Neural cell (in vitro differentiated cells): ENCODE data around the gene PRKG1. TPM values are rescaled to one million over a fixed set of nuclear protein-coding genes. Genes with fewer than 3 reads are reported as not detected.

Experiments used
- H2AFZ ChIP-seq: fragments of 200-600, 300-800 bp; sonication (generic), shearing (Covaris generic); 2 replicates; pipeline ENCODE4 v1.6.0; 2014; ENCODE audit warnings: low read depth, mild to moderate bottlenecking, antibody characterized with exemption, low read length, moderate library complexity
- H3F3A ChIP-seq: fragments of 200-600 bp; shearing (Covaris generic); 2 replicates; pipeline ENCODE4 v1.6.1; 2016; ENCODE audit warnings: mild to moderate bottlenecking, moderate library complexity, mixed read lengths, antibody characterized with exemption, low read length; ENCODE audit not compliant: insufficient read depth, poor library complexity, severe bottlenecking
- H3K27ac ChIP-seq: fragments of 200-600, 300-800 bp; sonication (generic), shearing (Covaris generic); 2 replicates; pipeline ENCODE4 v1.5.1; 2014; ENCODE audit warnings: mild to moderate bottlenecking, low read length, moderate library complexity
- H3K27me3 ChIP-seq: fragments of 300-800, 200-600 bp; sonication (generic), shearing (Covaris generic); 2 replicates; pipeline ENCODE4 v1.6.0; 2014; ENCODE audit warnings: mild to moderate bottlenecking, low read depth, low read length, moderate library complexity; ENCODE audit not compliant: insufficient read depth
- H3K36me3 ChIP-seq: fragments of 300-800, 200-600 bp; sonication (generic), shearing (Covaris generic); 2 replicates; pipeline ENCODE4 v1.5.1; 2014; ENCODE audit warnings: mild to moderate bottlenecking, antibody characterized with exemption, low read length, moderate library complexity; ENCODE audit not compliant: insufficient read depth
- H3K4me2 ChIP-seq: fragments of 300-800, 200-600 bp; sonication (generic), shearing (Covaris generic); 2 replicates; pipeline ENCODE4 v1.6.0; 2014; ENCODE audit warnings: mild to moderate bottlenecking, low read length
- H3K4me3 ChIP-seq: fragments of 300-800, 200-600 bp; sonication (generic), shearing (Covaris generic); 2 replicates; pipeline ENCODE4 v1.5.1; 2014; ENCODE audit warnings: mild to moderate bottlenecking, low read length, moderate library complexity
- H3K79me2 ChIP-seq: fragments of 200-600 bp; shearing (Covaris generic); replicated peaks from 2 replicates; pipeline ENCODE4 v1.6.0; 2014; ENCODE audit warnings: mild to moderate bottlenecking, low read length, moderate library complexity; ENCODE audit not compliant: insufficient read depth
- H3K9ac ChIP-seq: fragments of 300-800, 200-600 bp; sonication (generic), shearing (Covaris generic); 2 replicates; pipeline ENCODE4 v1.6.1; 2016; ENCODE audit warnings: mild to moderate bottlenecking, low read length, mixed read lengths
- H3K9me2 ChIP-seq: fragments of 200-600 bp; shearing (Covaris generic); 2 replicates; pipeline ENCODE4 v1.6.1; 2016; ENCODE audit warnings: mild to moderate bottlenecking, low read length, mixed read lengths; ENCODE audit not compliant: insufficient read depth
- H3K9me3 ChIP-seq: fragments of 200-600, 300-800 bp; sonication (generic), shearing (Covaris generic); 2 replicates; pipeline ENCODE4 v1.6.1; 2016; ENCODE audit warnings: mild to moderate bottlenecking, mixed run types, low read length, moderate library complexity, mixed read lengths
- H4K20me1 ChIP-seq: fragments of 200-600 bp; shearing (Covaris generic); 2 replicates; pipeline ENCODE4 v1.6.1; 2016; ENCODE audit warnings: mild to moderate bottlenecking, mixed run types; ENCODE audit not compliant: insufficient read depth
- EP300 ChIP-seq: fragments of 450-650 bp; conservative IDR thresholded peaks from 2 replicates; pipeline ENCODE4 v1.6.1; 2014; ENCODE audit warnings: antibody characterized with exemption, mild to moderate bottlenecking, moderate library complexity; ENCODE audit not compliant: poor library complexity, severe bottlenecking
- EZH2 ChIP-seq: fragments of 200-600, 300-800 bp; shearing (Covaris generic), sonication (generic); IDR thresholded peaks from 2 replicates; pipeline ENCODE4 v1.6.1; 2014; ENCODE audit warnings: antibody characterized with exemption, low read length, borderline replicate concordance, mild to moderate bottlenecking; ENCODE audit not compliant: insufficient read depth, poor library complexity, severe bottlenecking
- MXI1 ChIP-seq: fragments of 450-650 bp; conservative IDR thresholded peaks from 2 replicates; pipeline ENCODE4 v1.6.1; 2014; ENCODE audit warnings: antibody characterized with exemption, mild to moderate bottlenecking; ENCODE audit not compliant: poor library complexity, severe bottlenecking
- POLR2AphosphoS5 ChIP-seq: IDR thresholded peaks from 2 replicates; pipeline ENCODE4 v1.6.1; 2012
- RAD21 ChIP-seq: fragments of 450-650 bp; conservative IDR thresholded peaks from 2 replicates; pipeline ENCODE4 v1.6.1; 2014; ENCODE audit warnings: antibody characterized with exemption, mild to moderate bottlenecking, moderate library complexity
- SMC3 ChIP-seq: fragments of 450-650 bp; conservative IDR thresholded peaks from 2 replicates; pipeline ENCODE4 v1.6.1; 2014; ENCODE audit warnings: antibody characterized with exemption, mild to moderate bottlenecking, moderate library complexity; ENCODE audit not compliant: poor library complexity
- TAF1 ChIP-seq: IDR thresholded peaks from 2 replicates; pipeline ENCODE4 v1.6.1; 2012; ENCODE audit warnings: low read depth
- polyA plus RNA-seq: library from polyadenylated mRNA; depleted of rRNA; stranded (reverse); fragments of >200 nt; gene quantifications from 2 replicates; pipeline ENCODE4 v1.2.3, GENCODE V29; 2014
- TF ChIP-seq, protein P1 (sequence below): fragments of 450-650 bp; IDR thresholded peaks from 2 replicates; pipeline ENCODE4 v1.5.1; 2014; ENCODE audit warnings: antibody characterized with exemption, mild to moderate bottlenecking, moderate library complexity; ENCODE audit not compliant: poor library complexity, severe bottlenecking
- TF ChIP-seq, protein P2 (sequence below): IDR thresholded peaks from 2 replicates; pipeline ENCODE4 v1.6.1; 2012; ENCODE audit warnings: borderline replicate concordance

PRKG1 gene
- polyA plus RNA-seq, 1 donor from 2014 or later: 2.2 TPM

DNA sequence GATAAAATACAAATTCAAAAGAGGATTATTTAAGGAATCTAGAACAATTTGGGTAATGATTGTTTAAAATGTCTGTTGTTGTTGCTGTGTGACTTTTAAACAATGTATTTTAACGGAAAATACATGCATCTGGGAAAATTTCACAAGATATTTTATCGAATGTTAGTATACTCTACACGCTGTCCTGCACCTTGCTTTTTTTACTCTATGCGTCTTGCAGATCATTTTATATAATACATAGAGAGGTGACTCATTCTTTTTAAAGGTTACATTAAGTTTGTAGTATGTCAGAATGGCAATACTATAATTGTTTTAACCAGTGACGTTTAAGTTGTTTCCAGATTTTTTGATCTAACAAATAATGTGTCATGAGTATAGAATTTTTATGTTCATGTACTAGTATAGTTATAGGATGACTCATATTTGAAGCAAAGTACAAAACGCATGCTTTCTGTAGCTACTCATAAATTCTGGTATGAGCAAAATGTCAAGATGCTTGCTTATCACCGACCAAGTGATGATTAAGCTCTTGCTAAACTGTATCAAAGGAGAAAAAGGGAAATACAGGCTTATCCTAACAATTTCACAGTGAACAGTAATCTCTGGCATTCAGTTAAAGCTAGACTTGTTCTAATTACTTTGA, 1244.7 kb downstream of the PRKG1 start:
- Histone ChIP-seq H3K4me2 (no peak overlapping the region), H3K9ac (no peak overlapping the region)
- TF ChIP-seq EZH2: no peak
- no peak for TF ChIP-seq MXI1
- TF ChIP-seq SMC3: no peak
- TF ChIP-seq, protein P1, sequence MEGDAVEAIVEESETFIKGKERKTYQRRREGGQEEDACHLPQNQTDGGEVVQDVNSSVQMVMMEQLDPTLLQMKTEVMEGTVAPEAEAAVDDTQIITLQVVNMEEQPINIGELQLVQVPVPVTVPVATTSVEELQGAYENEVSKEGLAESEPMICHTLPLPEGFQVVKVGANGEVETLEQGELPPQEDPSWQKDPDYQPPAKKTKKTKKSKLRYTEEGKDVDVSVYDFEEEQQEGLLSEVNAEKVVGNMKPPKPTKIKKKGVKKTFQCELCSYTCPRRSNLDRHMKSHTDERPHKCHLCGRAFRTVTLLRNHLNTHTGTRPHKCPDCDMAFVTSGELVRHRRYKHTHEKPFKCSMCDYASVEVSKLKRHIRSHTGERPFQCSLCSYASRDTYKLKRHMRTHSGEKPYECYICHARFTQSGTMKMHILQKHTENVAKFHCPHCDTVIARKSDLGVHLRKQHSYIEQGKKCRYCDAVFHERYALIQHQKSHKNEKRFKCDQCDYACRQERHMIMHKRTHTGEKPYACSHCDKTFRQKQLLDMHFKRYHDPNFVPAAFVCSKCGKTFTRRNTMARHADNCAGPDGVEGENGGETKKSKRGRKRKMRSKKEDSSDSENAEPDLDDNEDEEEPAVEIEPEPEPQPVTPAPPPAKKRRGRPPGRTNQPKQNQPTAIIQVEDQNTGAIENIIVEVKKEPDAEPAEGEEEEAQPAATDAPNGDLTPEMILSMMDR: no peak
- TF ChIP-seq EP300: no peak
- no peak for TF ChIP-seq TAF1
- TF ChIP-seq, protein P2, sequence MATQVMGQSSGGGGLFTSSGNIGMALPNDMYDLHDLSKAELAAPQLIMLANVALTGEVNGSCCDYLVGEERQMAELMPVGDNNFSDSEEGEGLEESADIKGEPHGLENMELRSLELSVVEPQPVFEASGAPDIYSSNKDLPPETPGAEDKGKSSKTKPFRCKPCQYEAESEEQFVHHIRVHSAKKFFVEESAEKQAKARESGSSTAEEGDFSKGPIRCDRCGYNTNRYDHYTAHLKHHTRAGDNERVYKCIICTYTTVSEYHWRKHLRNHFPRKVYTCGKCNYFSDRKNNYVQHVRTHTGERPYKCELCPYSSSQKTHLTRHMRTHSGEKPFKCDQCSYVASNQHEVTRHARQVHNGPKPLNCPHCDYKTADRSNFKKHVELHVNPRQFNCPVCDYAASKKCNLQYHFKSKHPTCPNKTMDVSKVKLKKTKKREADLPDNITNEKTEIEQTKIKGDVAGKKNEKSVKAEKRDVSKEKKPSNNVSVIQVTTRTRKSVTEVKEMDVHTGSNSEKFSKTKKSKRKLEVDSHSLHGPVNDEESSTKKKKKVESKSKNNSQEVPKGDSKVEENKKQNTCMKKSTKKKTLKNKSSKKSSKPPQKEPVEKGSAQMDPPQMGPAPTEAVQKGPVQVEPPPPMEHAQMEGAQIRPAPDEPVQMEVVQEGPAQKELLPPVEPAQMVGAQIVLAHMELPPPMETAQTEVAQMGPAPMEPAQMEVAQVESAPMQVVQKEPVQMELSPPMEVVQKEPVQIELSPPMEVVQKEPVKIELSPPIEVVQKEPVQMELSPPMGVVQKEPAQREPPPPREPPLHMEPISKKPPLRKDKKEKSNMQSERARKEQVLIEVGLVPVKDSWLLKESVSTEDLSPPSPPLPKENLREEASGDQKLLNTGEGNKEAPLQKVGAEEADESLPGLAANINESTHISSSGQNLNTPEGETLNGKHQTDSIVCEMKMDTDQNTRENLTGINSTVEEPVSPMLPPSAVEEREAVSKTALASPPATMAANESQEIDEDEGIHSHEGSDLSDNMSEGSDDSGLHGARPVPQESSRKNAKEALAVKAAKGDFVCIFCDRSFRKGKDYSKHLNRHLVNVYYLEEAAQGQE: no peak
- no peak for TF ChIP-seq RAD21
- TF ChIP-seq POLR2AphosphoS5: no peak

DNA sequence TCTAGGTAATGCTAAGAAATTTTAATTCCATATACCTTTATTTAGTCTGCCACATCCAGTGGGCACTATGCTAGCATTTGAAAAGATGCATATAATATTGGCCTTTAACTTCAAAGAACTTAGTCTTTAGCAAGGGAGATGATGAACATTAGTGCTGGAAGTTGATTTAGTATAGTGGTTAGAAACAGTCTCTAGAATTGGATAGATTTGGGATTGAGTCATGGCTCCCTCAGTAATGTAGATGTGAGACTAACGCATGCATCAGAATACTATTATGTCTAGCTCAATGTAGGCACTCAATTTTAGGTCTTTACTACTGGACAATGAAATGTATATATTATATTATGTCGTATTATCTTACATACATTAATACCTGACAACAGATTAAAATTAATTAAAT, 1245.6 kb downstream of the PRKG1 start:
- Histone ChIP-seq H3K4me3 (no peak overlapping the region), H3K27me3 (peaks cover 21% of the 10 kb centered on the region), H3F3A (no peaks in the 10 kb centered on the region), H3K27ac (no peak overlapping the region), H3K4me2 (no peak overlapping the region), H3K36me3 (no peaks in the 10 kb centered on the region), H3K9me2 (no peaks in the 10 kb centered on the region), H3K9ac (no peak overlapping the region), H2AFZ (no peak overlapping the region), H3K9me3 (no peaks in the 10 kb centered on the region), H3K79me2 (no peaks in the 10 kb centered on the region), H4K20me1 (no peaks in the 10 kb centered on the region)
- TF ChIP-seq EZH2: no peak
- TF ChIP-seq TAF1: no peak
- TF ChIP-seq, protein P1: no peak
- TF ChIP-seq RAD21: no peak
- no peak for TF ChIP-seq EP300
- TF ChIP-seq, protein P2: no peak
- TF ChIP-seq SMC3: no peak
- no peak for TF ChIP-seq MXI1
- no peak for TF ChIP-seq POLR2AphosphoS5

More for the DNA sequence above, 1244.7 kb downstream of the PRKG1 start:
- no peak overlapping the region for H2AFZ ChIP-seq
- no peak overlapping the region for H3K4me3 ChIP-seq
- H3K9me3 ChIP-seq: no peaks in the 10 kb centered on the region
- no peaks in the 10 kb centered on the region for H3K79me2 ChIP-seq
- H3K9me2 ChIP-seq: no peaks in the 10 kb centered on the region
- H4K20me1 ChIP-seq: no peaks in the 10 kb centered on the region
- H3K36me3 ChIP-seq: no peaks in the 10 kb centered on the region
- no peak overlapping the region for H3K27ac ChIP-seq
- H3F3A ChIP-seq: no peaks in the 10 kb centered on the region
- H3K27me3 ChIP-seq: peaks cover 31% of the 10 kb centered on the region
